T follicular helper cell (primary cell): ENCODE results near the gene RAPGEF2.

ENCODE experiments used
- DNase-seq: peaks from one replicate; pipeline ENCODE4 v3.0.0-alpha.2; 2020; ENCODE audit warnings: low read depth

Gene RAPGEF2

DNA sequence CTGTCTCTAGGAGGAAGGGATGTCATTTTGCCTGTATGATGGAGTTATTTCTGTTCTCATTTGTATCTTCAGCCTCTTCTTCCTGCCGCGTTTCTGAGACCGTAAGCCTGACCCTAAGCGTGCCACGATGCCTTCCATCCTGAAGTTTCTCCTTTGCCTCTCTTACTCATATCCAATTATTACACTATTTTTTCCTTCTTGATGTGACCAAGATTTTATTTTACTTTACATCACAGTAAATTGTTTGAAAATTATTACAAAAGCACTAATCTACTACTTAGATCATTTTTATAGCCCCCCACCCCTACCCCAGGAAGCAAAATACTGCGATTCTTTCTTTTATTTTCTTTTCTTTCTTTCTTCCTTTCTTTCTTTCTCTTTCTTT, 95.0 kb downstream of the RAPGEF2 start:
- DNase-seq, result no peak

DNA sequence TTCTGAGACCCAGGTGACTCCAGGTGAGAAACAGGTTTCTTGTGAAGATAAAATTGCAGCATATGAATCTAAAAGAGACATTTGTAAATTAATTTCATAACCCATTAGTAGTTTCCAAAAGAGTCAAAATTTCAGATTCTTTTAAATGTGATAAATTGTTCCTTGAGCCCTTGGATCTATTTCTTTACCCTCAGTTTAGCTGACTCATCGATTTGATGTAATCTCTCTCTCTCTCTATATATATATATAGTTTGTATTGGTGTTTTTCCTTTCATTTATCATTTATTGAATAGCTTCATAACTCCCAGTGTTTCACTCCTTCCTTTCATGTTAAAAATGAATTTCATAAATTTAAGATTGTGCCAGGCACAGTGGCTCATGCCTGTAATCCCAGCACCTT, 96.9 kb downstream of the RAPGEF2 start:
- DNase-seq, result no peak

DNA sequence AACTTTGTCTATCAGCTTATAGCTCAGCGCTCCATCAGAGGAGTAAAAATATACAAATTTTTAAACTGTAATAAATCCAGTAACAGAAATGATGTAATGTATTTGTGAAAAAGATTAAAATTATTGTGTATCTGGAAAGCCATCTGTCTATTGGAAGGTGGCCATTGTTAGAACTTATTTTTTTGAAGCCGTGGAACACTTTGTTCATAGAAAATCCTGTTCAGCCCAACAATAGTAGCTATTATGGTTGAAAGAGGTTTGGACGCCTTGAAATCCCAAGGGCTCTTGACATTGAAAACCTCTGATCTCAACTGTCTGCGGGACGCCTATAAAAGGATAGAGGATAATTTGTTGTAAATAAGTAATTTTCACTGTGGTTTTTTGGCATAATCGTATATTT, 98.3 kb downstream of the RAPGEF2 start:
- DNase-seq, result no peak

DNA sequence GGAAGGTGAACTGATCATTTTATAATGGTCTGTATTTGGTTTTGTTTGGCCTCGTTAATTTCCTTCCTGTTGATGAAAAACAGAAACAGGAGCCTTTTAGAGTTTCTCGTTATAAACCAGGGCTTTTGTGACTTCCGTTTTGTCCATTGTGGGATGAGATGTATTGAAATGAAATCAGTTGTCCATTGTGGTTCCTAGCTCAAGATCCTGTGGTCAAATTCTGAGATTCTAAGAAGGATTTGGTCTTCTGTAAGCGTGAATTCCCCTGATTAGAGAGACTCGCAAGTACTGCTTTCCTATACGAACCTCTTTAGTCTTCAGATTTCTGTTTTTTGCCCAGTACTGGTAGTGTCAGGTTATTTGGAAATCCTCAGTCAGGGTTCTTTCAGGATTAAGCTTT, 101.7 kb downstream of the RAPGEF2 start:
- no peak for DNase-seq

DNA sequence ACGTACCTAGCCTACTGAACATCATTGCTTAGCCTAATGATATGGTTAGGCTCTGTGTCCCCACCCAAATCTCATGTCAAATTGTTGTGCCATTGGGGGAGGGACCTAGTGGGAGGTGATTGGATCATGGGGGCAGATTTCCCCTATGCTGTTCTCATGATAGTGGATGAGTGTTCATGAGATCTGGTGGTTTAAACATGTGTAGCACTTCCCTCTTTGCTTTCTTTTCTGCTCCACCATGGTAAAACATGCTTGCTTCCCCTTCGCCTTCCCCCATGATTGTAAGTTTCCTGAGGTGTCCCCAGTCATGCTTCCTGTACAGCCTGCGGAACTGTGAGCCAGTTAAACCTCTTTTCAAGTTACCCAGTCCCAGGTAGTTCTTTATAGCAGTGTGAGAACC, 102.6 kb downstream of the RAPGEF2 start:
- DNase-seq, result no peak

DNA sequence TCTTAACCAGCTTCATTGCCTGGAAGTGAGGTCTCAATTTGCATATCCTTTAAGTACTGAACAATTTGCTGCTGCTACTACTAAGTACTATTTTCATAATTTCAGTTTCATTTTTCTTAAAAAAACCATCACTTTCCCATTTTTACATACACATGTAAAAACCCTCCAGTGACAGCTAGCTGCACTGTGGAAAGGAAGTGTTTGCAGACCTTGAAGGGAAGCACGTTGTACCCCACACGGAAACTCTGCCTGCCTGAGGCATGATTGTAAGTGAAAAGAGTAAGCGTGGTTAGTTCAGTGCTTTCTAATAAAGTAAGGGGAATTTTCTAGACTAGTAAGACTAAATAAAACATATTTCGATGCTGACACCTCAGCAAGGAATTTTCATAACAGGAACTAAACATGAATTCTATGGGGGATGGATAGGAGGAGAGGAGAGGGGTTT, 103.6 kb downstream of the RAPGEF2 start:
- DNase-seq, result no peak

DNA sequence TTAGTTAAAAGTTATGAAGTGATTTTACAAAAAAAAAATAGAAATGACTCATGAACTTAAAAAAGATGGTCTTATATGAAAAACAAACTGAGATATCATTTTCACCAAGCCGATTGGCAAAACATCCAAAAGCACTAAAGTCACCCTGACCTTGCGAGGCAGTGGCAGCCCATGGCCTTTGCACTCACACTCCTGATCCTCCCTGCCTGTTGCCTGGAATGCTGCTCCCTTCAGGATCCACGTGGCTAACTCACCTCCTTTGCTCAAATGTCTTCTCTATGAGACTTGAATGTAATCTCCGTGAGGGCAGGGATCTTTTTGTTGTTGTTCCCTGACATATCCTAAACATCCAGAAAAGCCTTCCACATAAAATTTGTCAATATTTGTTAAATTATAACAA, 106.4 kb downstream of the RAPGEF2 start:
- no peak for DNase-seq

DNA sequence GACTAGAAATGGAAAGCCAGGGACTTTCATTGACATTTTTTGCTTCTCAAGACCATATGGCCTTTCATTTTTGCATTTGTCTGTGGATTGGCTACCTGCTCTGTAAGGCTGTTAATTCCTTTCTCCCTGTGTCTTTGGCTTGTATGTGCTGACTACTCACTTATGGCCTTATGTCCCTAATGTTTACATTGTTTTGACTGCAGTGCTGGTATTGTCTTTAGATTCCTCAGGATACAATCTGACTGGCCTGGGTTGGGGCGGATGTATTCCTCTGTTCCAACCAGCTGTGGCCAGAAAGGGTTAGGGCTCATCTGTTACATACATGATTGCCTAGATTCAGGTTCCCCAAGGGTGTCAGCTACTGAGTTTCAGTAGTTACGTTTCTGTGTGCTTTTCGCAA, 108.1 kb downstream of the RAPGEF2 start:
- DNase-seq, result no peak

DNA sequence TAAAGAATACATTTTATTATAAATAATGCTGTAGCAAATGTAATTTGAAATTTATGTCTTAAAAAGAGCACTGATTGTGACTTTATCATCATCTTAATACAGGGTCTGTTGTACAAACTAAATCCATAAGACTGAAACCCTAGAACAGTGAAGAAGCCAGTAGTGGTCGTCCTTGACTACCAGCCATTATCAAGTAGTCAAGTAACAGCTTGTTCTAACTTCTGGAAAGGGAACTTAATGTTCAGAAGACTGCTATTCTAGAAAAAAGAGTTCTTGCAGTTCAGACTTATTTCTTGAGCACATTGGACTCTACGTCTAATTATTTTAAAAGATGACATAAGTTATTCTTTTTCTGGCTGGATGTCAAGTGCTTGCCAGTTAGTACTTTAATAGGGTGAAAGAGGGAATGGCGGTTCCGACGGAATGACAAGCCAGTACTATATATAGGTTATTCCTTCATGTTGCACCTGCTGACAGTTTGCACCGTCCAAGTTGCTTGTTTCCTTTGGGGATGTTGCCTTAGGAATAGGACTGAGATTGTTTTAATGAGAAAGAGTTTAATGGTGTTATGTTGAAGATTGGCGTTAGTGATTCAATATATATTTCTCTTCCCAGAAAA, 109.9 kb downstream of the RAPGEF2 start:
- no peak for DNase-seq

DNA sequence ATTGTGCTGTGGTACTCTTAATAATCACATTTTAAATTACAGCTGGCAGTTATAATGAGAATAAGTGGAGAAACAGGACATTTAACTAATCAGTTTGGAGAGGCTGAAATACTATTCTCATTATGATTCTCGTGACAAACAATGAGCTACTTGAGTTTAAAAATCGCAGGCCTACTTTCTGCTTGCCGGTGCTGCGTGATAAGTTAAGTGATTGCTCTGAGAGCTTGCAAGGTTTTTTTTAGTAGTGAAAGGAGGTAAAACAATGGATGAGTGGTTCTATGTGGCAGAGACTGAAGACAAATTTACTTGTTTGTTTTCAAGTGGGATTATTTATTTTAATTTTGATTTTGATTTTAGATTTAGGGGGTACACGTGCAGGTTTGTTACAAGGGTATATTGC, 114.0 kb downstream of the RAPGEF2 start:
- DNase-seq, result no peak

DNA sequence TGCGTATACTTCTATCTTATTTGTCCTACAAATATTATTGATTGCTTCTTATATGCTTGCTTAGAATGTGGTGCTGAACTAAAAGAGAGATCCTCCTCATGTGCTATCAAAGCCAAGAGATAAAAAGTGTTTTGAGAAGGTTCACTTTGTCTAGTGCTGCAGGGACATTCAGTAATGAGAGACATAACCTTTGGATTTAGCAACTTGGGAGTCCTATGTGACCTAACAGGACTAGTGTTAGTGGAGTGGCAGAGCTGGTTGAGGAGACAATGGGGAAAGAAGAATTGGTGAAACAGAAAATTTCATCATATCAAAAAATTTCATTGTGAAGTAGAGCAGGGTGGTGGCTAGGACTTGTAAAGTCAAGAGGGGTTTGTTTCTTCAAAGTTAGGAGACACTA, 117.0 kb downstream of the RAPGEF2 start:
- DNase-seq, result no peak

DNA sequence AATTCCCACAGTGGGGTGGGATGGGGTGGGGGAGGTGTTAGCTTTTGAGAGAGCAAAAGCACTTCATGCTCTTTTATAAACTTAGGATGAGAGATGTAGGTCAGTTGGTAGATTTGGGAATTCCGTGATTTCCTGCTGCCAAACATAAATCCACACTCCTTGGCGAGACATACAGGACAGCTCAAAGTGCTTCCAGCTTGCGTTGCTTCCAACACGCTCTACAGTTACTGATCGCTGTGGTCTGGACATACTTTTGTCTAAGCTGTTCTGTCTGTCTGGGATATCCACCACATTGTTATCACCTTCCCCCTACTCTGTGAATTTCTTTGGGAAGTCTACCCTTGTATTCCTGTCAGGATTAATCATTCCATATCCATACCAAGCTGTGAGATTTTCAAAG, 117.5 kb downstream of the RAPGEF2 start:
- no peak for DNase-seq

DNA sequence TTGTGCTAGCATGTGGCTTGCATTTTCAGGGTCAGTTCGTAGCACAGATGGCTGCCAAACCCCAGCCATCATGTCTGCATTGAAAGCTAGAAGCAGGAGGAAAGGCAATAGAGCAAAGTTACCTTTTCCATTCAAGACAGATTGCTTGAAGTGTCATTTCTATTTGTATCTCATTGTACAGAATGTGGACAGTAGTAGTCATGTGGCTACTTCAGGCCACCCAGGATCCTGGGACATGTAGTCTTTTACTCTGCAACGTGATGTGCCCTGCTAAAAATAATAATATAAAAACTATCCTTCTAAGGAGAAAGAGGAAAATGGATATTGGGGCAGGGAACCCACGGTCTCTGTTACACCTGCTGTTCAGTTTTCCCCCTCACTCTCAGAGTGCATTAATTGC, 118.4 kb downstream of the RAPGEF2 start:
- no peak for DNase-seq

DNA sequence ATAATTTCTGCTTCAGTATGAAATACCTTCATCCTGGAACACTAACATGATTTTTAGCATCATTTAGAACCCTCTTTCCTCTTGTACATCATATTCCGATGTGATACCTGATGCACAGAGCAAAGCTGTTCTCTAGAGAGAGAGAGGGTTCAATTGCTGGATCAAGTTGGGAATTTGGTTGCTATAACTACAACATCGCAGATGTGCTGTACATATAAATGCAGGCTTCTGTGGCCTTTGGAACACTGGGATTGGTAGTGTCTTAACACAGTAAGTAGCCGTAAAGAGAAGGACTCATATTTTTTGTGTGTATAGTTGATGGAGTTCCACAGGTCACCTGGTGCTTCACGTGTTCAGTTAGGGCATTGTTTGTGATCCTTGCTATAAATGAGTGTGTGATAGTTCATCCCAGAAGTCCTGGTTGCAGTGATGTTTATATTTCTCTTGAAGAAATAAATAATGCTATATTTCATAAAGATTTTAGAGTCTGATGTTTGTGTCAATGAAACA, 119.2 kb downstream of the RAPGEF2 start:
- DNase-seq, result no peak

DNA sequence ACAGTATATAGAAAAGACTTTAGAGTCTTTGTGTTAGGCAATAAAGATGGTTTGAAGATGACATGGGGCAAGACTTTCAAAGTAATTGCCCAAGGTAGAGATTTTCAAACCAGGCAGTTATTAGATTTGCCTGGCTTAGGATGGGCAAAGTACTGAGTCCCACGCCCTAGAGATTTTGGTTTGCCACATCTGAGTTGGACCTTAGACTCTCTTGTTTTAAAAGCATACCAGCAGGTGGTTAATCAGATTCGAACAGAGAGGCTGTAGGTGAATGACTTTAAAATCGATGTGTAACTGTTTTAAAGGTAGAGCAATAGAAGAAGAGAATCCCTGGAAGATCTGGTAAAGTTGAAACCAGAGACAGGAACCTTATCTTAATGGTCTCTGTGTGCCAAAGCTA, 121.5 kb downstream of the RAPGEF2 start:
- DNase-seq, result no peak

DNA sequence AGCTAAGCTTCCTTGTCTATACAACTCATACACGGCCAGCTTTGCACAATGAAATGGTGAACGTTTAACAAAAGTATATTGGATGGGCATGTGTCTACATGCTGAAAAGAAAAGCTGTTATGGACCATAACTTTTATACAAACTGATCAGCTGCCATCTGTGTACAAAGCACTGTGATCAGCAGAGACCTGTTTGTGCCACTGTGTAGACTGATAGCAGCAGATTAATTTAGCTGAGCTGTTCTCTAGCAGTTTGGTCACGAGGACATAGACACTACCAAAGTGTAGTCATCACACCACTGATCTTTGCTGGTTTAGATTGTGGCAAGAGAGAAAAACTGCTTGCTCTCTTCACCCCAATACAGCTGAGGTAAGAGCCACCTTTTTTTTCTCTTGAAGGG, 124.5 kb downstream of the RAPGEF2 start:
- no peak for DNase-seq

DNA sequence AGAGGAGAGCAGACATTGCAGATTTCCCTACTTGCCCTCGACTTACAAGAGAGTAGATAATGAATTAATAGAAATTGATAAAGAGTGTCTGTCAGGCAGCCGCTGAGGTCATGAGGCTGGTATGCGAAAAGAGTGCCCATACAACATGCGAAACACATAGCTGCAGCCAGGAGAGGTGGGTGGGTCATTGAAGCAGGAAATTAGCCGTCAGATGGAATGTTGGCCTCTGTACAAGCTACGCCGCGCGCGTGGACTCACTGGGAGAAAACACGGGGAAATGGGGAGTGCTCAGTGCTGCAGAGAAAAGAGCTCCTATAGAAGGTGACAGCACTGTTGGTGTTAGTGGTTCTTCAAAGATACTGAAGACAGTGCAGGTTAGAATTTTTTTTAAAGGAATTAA, 125.1 kb downstream of the RAPGEF2 start:
- no peak for DNase-seq

DNA sequence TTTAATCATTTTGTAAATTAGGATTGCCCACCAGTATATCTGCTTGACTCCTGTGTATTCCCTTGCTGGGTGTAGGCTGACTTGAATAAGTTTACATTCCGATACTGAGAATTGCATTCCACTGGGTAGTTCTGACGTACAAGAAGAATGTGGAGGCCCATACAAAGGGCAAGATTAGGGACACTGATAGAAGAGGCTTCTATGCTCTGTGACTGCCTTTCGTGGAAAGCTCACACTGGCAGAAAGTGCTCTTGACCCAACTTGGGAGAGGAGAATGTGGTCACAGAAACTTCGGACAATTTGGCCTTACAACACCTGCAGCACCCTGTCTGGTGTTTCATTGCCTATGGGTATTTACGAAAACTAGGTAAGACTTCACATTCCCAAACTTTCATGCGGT, 126.3 kb downstream of the RAPGEF2 start:
- DNase-seq, result no peak

DNA sequence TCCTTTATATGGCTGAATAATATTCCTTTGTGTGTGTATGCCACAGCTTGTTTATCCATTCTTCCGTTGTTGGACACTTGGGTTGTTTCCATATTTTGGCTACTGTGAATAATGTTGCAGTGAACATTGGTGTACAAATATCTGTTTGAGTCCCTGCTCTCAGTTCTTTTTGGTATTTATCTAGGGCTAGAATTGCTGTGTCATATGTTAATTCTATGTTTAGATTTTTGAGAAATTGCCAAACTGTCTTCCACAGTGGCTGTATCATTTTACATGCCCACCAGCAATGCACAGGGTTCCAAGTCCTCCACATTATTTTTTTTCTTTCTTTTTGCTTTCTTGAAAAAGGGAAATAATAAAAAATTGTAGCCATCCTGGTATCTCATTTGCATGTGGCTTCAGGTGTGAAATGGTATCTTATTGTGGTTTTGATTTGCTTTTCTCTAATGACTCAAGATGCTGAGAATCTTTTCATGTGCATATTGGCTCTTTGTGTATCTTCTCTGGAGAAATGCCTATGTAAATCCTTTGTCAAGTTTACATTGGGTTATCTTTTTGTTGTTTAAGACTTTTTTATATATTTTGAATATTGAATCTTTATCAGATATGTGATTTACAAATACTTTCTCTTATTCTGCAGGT, 129.7 kb downstream of the RAPGEF2 start:
- no peak for DNase-seq

DNA sequence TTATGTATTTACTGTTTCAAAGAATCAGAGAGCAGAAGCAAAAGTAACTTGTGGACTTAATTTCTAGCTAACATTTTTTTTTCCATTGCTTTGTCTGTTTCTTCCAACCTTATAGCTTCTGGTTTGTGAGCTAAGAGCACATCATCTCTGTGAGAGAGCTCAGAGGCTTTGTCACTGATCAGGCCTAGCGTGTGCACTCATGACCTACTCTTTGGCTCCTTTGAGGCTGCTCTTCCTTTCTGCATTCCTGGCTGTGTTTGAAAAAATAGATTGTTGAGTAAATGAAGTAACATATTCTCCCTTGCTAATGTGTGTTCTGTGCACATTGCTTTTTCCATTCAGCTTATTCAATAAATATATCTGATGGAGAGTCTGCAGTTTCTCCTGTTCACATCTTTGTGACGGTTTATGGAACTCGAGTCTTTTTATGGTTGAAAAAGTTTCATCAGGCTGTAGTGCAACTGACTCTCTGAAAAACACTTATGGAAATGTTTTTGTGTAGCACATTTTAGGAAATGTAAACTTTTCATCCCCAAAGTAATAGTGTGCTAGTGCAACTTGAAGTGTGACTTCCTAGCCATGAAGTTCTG, 133.0 kb downstream of the RAPGEF2 start:
- no peak for DNase-seq

DNA sequence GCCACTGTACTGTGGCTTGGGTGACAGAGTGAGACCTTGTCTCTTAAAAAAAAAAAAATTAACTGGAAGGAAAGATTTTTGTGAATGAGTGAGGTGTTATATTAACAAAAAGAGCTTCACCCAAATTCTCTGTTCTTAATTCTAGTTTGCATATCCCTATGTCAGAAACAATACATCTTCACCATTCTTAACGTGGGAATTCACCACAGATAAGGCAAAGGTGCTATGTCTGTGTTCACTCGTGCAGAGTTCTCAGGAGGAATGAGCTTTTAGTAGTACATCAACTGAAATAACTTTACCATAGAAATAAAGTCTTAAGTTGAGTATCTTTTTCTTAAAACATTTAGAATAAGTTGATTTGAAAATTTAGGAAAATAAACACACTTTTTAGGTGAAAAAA, 135.1 kb downstream of the RAPGEF2 start:
- no peak for DNase-seq

DNA sequence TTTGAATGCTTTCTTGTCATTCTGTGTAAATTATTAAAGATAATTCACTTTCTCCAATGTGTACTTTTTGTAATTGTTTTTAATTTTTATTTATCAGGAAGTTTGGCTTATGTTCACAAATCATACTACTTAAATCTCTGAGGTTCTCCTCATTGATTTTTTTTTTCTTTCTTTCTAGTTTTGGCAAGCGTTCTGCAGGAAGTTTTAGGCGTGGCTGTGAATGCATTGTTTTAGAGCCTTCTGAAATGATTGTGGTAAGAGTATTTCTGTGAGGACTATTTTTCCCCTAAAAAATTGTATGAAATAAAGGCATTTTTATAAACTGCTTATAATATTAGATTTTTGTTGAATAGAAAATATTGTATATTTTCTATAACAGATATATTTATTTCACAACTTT, 135.8 kb downstream of the RAPGEF2 start:
- no peak for DNase-seq

DNA sequence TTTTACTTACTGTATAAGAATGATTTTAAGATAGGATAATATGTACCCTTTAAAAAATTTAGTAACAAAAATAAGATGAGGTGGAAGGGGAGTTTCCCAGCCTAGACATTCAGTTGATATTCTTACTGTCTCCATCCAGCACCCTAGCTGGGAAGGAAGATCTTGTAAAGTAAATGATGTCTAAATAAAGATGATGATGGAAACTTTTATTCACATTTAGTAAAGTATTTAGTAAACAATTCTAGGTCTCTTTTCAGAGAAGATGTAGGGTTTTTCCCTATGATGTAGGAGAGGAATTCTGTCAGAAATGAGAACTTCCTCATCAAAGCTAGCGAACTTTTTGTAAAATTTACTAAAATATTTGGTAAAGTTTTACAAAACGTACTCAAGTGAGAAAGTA, 136.8 kb downstream of the RAPGEF2 start:
- no peak for DNase-seq

DNA sequence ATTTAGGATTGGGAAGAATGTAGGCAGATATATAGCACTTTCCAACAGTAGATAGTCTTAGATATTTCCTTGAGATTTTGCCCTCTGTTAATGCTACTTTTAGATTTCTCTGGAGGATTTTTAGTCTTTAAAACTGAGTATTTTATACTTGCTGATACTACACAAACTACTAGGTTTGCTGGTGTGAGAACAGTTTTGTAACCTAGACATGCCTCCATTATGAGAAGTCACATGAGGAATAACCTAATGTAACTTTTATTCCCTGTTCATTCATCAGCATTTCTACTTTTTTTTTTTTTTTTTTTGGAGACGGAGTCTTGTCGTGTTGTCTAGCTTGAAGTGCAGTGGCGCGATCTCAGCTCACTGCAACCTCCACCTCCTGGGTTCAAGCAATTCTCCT, 137.2 kb downstream of the RAPGEF2 start:
- no peak for DNase-seq
